AG20443 (cell line): ENCODE results near the gene TKTL2.
A peak's percentile ranks its signal among the peaks of the same experiment; 100 is the strongest.

Experiments used
- DNase-seq: peaks from one replicate; pipeline ENCODE4 v3.0.0; 2012; ENCODE audit warnings: low spot score, mixed read lengths

The TKTL2 gene

GRCh38 chr4:163473576-163473975, at the start of gene TKTL2:
Gene TKTL2 (minus strand): TSS chr4:163473754. CDS start chr4:163473734, 20 bp downstream.
- DNase-seq = no peak

- no peak for DNase-seq
Observed at GRCh38 chr4:163515198-163515597, 41.6 kb upstream of the TKTL2 start.

- no peak for DNase-seq
Observed at GRCh38 chr4:163505374-163505773, 31.8 kb upstream of the TKTL2 start.

GRCh38 chr4:163500586-163500985, 27.0 kb upstream of the TKTL2 start:
- DNase-seq = no peak

- no peak for DNase-seq
Observed at GRCh38 chr4:163495900-163496299, 22.3 kb upstream of the TKTL2 start.

GRCh38 chr4:163494360-163495241, 21.0 kb upstream of the TKTL2 start, which contains the start of gene TMA16:
Gene TMA16 (plus strand): TSS chr4:163494690. CDS start chr4:163494802, 112 bp downstream.
- peak; percentile 97 for DNase-seq

- DNase-seq = no peak
Observed at GRCh38 chr4:163493643-163494359, 20.2 kb upstream of the TKTL2 start.

GRCh38 chr4:163492951-163493504, 19.5 kb upstream of the TKTL2 start:
- no peak for DNase-seq

GRCh38 chr4:163489929-163490328, 16.4 kb upstream of the TKTL2 start:
- DNase-seq = no peak

- no peak for DNase-seq
Observed at GRCh38 chr4:163486321-163486720, 12.8 kb upstream of the TKTL2 start.

- no peak for DNase-seq
Observed at GRCh38 chr4:163485589-163485988, 12.0 kb upstream of the TKTL2 start.

- DNase-seq = peak; percentile 25
Observed at GRCh38 chr4:163484906-163485305, 11.4 kb upstream of the TKTL2 start.

- DNase-seq = no peak
Observed at GRCh38 chr4:163482190-163482589, 8.6 kb upstream of the TKTL2 start.

- DNase-seq = no peak
Observed at GRCh38 chr4:163476761-163477438, 3.3 kb upstream of the TKTL2 start.

- no peak for DNase-seq
Observed at GRCh38 chr4:163474027-163474426, 473 bp upstream of the TKTL2 start.

- no peak for DNase-seq
Observed at GRCh38 chr4:163473130-163473529, 424 bp downstream of the TKTL2 start.

- no peak for DNase-seq
Observed at GRCh38 chr4:163470391-163470790, 3.2 kb downstream of the TKTL2 start.

- DNase-seq = no peak
Observed at GRCh38 chr4:163467082-163467770, 6.3 kb downstream of the TKTL2 start.

- DNase-seq = no peak
Observed at GRCh38 chr4:163462556-163462955, 11.0 kb downstream of the TKTL2 start.

- peak; percentile 17 for DNase-seq
Observed at GRCh38 chr4:163448540-163449203, 24.9 kb downstream of the TKTL2 start.

- DNase-seq = no peak
Observed at GRCh38 chr4:163447481-163447880, 26.1 kb downstream of the TKTL2 start.
